NCI-H2196 (cell line): ENCODE data around the gene RNU5D-1.

Experiments
- DNase-seq: peaks from one replicate; lab custom pipeline; 2025; ENCODE audit not compliant: unreplicated experiment; lab: John Stamatoyannopoulos, UW

RNU5D-1 gene

DNA sequence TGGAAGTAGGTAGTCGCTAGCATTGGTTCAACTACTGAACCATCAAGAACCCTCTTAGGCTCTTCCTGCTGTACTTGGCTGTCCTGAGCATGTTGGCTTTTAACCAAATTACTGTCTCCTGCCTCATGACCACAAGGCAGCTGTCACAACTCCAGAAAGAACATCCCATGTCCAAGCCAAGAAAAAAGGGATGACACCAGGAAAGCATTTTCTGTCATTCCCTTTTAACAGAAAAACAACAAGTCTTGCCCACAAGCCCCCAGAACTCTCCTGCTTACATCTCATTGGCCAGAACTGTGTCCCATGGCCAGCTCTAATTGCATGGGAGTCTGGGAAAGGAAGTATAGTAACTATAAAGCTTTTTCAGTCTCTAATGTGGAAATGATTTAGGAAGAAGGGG, 2.4 kb upstream of the RNU5D-1 start:
- DNase-seq: peak; percentile 46

DNA sequence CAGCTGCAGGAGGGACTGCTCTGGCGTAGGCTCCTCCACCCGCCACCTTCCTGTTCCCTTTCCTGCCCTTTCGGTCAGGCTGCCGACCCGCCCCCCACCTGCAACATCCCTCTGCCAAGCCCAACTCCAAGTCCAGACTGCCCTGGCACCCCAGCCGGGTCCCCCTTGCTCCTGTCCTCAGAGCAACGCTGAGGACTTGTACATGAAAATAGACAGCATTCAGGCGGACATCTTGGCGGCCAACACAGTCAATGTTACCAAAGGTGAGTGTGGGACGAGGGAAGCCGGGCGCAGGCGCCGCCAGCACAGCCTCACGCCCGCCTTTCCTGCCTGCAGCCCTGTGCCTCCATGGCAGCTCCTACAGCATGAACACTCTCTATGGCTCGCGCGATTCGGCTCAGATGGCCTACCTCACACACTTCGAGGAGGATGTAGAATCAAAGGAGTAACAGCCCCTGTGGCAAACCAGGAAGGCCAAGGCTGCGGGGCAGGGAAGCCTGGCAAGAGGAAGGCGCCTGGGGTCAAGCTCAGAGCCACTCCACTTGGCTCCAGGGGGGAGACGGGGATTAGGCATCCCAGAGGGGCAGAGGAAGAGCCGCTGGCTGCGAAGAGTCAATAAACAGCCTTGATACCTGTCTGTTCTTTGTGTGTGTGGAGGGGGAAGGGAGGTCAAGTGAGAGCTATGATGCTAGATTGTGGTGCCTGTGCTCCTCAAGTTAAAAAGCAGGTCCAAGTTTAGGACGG, 5.8 kb downstream of the RNU5D-1 start:
- no peak for DNase-seq

DNA sequence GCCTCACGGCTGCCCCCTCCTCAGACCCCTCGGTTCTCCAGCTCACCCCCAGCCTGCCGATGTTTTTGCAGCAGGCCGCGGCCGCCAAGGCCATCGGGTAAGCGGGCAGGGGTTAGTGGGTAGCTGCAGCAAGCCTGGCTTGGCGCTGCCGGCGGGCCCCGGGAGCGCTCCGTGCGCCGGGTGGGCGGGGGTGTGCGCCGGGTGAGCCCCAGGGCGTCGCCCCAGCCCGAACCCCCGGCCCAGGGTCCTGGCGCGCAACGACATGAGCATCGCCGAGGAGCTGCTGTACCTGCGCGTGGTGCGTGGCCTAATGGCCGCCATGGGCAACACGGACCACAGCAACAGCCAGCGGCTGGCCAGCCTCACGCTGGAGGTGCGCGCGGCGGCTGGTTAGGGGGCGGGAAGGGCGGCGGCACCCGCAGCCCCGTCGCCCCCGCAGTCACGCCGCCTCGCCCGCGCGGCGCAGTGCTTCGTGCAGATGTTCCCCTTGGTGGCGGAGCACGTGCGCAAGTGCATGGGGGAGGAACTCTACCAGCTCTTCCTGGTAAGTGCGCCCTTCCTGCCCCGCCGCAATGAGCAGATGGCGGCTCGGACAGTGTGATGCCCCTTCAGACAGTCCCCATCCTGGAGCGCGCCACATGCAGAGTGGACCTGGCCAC, 6.5 kb downstream of the RNU5D-1 start:
- DNase-seq: no peak

DNA sequence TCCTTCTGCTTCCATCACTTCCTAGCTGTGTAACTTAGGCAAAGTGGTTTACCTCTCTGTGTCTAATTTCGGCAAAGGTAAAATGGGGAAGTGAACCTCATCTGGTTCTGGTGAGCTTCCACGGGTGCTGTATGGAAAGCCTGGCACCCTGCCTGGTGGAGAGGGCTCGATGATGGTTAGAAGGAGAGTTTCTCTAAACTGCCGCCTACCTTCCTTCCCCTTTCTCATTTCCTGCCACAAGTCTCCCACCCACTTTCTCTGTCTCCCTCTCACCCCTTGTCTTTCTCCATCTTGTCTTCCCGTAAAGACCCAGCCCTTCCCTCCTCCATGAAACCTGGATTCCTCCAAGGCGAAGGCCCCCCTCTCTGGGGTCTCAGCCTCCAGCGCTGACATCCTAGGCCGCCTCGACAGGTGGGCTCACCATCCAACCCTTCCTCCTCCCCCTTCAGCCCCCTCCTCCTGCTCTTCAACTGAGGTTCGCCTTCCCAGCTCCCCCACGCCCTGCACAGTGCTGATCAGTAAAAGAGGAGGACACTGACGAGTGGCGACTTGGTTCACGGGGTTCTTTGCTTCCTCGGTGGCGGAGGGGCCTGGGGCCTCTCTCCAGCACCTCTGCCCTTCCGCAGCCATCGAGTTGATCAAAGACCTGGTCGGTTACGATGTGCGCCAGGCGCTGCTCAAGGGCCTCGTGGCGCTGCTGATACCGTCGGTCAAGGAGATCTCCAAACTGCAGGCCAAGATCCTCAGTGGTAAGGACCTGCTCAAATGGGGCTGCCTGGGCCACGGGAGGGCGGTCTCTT, 7.3 kb downstream of the RNU5D-1 start:
- no peak for DNase-seq

DNA sequence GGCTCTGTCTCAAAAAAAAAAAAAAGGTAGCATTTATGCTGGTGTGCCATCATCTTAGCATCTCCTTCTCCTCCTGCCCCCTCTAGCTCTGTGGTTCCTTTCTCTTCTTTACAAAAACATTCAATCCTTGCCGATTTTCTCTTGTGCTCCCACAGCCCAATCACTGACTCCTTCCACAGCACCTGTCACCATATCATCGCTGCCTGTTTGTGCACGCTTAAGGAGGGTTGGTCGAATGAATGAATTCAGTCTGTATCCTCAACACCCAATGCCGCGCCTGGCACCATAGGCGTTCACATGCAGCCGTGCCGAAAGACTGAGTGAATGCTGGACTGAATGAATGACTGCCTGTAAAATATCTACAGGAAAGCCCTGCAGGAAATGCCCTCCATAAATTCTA, 7.9 kb downstream of the RNU5D-1 start:
- DNase-seq: no peak

DNA sequence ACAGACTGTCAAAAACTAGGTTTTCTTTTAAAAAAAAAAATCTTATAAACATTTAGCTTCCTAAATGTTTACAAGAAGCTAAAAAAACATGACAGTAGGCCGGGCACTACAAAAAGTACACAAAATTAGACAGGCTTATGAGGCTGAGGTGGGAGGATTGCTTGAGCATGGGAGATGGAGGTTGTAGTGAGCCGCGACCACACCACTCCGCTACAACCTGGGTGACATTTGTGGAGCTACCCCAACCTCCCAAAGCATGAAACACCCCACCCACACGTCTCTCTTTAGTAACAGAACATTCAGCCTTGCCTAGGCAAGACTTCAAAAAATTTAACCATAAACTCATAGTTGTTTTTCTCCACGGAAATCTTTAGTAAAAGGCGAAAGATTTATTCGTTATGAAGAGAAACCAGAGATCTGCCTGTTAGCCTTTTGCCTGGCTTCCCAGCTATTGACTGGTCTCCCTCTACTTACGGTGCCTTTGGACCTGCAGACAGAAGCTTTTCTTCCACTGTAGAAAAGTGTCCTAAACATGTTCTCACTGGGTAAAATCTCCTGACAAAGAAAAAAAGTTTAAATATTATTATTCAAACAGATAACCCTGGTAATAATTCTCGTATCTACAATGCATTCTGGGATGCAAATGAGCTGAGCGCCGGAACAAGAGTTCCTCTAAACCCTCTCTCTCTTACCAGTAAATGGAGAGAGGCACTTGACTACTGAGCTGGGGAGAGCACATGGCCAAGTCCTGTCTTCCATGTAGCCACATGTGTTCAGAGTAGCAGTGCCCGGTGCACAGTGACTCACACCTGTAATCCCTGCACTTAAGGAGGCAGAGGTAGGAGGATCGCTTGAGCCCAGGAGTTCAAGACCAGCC, 9.2 kb downstream of the RNU5D-1 start:
- DNase-seq: peak; percentile 94

DNA sequence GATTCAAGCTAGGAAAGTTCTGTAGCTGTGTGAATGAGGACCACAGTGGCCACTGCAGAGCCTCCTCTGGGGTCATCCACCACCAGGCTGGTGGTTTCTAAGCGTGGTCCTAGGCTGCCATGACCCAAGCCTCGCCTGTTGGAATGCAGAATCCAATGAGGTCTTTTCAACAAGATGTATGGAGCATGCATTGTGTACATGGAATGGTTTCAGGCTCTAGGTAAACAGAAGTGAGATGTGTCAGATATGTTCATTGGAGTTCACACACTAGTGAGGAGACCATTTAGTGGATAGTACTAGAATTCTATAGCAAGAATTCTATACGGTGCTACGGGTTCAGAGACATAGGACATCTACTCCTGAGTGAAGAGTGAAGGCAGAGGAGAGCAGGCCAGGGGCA, 10.7 kb downstream of the RNU5D-1 start:
- no peak for DNase-seq

DNA sequence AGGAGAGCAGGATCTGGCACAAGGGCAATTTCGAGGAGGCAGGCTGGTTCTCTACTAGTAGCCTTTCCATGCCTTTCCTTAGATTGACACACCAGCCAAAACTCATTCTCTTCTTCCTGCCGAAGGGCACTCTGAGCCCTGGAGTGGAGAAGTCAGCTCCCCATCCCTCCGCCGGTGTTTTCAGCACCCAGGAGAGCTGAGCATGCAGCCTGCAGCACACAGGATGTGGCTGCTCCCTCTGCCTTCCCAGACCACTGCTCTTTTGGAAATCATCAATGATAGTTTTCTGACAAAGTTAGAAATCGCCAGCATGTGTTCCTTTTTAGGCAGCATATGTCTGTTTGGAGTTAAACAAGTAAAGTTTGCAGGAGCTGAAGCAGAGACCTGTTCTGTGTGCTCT, 11.7 kb downstream of the RNU5D-1 start:
- no peak for DNase-seq

DNA sequence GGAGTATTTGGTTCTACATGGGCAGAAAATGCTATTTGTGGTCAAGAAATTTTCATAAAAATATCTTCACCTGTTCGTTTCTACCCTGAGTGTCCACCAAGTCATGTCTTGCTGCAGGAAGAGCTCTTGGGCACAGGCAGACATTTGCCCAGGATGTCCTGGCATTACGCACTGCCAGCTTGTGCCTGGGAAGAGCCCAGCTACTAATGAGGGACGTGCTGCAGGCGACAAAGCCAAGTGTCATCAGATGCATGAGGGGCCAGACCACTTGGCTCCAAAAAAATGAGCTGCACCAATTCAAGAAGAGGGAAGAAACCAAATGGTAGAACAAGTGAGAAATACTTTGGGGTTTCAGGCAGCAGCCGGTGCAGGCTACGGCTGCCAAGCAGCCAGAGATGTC, 12.9 kb downstream of the RNU5D-1 start:
- no peak for DNase-seq

DNA sequence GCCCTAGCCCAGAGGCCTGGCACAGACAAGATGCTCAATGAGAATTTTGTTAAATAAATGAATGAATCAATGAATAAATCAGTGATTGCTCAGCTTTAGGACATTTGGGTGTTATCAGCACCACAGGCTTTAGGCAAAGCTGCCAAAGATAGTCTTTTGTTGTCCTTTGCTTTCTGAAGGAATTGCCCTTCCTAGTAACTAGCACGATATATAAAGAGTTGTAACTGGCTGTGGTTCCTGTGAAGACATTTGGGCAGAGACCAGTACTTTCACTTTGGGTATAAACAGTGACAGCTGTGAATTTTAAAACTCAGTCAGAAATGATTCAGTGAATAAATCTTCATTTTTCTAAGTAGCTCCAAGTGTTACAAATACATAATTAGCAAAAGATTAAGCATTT, 13.3 kb downstream of the RNU5D-1 start:
- DNase-seq: no peak

DNA sequence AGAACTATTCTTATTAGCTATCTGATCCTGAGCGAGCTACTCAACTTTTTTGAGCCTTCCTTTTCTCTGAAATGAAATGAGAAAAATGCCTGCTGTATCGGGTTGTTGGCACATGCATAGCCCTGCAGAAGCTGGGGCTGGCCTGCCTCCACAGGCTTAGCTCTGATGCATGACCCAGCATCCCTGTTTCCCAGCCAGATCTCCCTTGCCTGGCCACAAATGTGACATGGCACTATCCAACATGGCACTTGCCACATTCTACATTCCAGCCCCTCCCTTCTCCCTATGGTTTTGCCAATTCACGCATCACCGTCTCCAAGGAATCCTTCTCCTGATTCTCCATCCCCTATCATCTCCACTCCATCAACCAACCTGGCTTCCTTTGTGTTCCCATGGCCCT, 13.8 kb downstream of the RNU5D-1 start:
- no peak for DNase-seq

DNA sequence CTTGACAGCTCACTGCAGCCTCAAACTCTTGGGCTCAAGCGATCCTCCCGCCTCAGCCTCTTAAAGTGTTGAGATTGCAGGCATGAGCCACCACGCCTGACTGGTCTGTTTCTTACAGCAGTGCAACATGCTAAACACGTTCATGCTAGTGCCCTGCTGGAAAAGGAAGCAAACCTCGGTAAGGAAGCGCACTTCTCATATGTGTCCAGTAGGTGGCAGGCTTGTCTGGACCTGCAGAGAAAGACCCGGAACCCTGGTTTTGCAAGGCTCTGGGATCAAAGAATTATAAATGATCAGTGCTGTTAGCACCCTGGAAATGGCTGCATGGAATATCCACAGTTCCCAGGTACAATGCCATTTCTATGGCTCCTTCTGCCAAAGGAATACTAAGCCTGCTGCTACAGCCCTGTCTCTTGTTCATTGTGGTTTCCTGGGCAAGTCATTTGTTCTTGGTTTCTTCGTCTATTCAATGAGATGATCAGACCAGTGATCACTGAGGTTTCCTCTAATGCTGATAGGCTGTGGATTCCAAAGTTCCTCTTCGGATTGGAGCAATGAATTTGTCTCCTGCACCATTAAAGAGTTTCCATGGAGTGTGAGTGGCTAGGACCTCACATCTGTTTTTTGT, 15.9 kb downstream of the RNU5D-1 start:
- peak; percentile 68 for DNase-seq

DNA sequence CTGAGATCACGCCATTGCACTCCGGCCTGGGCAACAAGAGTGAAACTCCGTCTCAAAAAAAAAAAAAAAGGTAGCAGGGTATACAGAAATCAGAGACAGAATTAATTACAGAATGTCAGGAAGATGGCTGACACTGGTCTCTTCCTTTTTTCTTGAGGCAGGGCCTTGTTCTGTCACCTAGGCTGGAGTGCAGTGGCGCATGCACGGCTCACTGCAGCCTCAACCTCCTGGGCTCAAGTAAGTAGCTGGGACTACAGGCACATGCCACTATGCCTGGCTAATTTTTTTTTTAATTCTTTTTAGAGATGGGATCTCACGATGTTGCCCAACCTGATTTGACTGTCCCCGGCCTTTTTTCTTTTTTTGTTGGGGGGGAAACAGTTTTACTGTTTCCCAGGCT, 16.4 kb downstream of the RNU5D-1 start:
- no peak for DNase-seq

DNA sequence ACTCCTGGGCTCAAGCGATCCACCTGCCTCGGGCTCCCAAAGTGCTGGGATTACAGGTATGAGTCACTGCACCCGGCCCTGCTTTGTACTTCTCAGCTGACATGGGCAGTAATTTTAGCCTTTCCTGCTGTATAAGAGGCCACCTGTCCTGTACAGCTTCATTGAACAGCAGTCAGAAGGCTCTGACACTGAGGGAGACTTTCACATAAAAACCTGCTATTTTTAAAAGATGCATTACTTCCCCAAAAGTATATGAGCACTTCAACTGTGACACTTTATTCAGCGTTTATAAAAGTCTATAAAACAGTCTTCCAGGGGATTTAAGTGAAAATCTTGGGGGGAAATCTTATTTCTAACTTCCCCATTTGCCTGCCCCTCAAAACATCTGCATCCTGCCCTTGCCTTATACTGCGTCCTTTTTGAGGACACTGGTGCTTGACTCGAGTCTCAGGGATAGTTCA, 17.6 kb downstream of the RNU5D-1 start:
- DNase-seq: peak; percentile 78

DNA sequence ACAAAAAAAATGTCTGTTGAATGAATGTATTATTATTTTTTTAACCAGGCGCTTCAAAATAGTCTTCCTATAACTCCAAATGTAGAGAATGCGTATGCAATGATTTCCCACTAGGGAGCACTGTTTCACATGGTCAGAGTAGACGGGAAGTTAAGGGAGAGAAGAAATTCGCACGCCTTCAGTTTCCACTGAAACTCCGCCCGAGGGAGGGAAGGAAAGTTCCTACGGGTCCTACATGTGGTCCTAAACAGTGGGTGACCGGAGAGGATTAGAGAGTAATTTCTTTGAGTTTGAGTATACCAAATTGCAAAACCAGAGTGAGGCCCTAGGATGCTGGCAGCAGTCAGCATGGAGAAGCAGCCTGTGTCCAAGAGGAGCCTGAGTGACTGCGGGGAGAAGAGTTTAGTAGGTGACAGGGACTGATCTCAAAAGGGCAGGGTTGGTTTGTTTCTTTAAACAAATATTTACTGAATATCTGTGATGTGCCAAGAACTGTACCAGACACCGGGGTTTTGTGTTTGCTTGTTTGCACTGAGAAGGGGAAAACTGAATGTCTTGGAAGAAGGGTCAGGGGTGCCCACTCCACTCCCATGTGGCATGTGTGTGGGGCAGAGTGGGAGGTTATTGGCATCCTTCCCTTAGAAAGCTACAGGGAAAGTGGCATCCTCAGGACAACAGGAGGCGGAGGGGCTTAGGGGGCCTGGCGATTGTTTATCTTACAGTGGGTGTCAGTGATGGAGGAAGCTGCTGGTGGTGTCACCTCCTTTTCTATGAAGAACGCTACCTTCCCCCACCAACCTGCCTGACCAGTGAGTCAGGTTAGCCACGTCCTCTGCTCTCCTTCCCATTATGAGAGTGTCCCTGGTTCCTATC, 22.8 kb downstream of the RNU5D-1 start:
- peak; percentile 19 for DNase-seq

DNA sequence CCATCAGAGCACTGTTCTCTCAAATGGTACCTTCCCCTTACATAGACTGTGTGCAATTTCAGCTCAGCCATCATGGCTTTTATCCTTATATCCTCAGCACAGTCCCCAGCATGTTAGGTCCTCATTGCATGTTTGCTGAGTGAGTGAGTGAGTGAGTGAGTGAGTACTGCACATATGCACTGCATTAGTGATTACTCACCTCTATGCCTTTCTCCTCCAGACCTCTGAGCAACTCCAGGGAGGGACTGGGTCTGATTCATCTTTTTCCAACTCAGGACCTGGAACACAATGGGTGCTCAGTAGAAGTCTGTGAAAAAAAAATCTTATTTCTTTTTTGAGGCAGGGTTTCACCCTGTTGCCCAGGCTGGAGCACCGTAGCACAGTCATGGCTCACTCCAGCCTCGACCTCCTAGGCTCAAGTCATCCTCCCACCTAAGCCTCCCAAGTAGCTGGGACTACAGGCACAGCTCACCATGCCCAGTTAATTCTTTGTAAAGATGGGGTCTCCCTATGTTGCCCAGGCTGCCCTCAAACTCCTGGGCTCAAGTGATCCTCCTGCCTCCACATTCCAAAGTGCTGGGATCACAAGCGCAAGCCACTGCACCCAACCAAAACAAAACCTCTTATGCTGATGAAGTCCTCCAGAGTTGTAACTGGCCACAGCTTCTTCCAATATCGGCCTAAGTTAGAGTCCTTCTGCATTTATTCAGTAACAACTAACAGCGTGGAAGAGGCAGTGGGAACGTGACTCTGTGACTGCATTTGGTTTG, 23.7 kb downstream of the RNU5D-1 start:
- no peak for DNase-seq

DNA sequence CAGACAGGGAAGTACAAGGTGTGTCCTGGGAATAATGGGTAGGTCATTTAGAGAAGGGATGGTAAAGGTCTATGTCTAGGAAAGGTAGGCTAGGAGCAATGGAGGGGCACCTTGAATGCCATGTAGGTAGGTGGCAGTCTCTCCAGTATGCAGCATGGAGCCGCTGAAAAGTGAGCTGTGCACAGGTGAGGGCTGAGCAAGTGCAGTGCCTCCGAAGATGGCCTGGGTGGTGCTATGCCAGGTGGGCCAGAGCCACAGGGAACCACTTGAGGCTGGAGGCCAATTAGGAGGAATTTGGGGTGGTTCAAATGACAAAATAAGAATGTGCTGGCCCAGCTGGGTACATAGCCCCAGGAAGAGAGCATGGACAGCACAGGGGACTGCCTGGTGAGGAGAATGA, 25.0 kb downstream of the RNU5D-1 start:
- DNase-seq: no peak

DNA sequence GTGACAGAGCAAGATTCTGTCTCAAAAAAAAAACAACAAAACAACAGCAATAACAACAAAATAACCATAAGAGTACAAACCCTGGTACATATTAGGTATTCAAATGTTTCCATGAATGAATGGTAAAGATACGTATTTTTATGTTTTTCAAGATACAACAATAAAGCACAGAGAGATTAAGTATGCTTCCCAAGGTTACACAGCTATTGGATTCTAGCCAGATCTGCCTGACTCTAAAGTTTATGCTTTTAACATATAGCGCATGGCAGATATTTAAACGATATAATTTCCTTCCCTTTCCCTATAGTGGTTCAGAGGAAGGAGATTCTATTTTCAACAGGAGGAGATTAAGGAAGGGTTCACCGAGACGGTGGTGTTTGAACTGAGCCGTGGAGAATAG, 25.5 kb downstream of the RNU5D-1 start:
- no peak for DNase-seq

DNA sequence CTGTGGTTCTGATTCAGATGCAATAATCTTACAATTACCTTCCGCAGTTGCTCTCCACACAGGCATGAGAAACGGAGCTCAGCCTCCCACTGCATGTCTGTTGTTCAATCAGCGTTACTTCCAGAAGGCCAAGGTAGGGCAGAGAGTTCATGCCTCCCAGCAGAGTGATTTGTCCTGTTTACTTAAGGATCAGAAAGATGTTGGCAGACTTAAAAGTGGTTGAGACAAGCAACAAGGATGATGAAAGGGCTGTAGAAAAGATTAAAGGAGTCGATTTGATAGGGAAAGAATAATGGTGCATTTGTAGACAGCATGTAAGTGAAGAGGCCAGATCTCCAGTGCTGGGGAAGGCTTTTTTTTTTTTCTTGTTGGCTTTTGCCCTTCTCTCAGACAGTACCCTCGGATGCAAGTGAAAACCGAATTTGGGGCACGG, 29.8 kb downstream of the RNU5D-1 start:
- no peak for DNase-seq
